ENCODE data around the gene TASP1.

TASP1 gene

DNA sequence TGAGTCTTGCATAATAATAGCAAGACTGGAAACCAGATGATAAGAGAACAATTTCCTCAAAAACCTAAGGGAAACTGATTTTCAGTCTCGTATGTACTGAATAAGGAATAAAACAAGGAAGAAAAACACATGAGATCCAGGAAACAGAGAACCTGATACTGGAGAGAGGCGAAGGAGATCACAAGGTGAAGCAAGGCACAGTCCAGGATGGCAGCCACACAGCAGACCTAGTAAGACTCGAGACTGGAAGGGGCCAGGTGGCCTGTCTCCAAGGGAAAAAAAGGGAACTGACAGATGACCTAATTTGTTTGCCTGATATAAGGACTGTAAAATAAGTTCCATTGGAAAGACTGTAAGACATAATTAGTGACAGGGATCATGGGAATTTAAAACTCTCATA lies 71.1 kb downstream of the TASP1 start:
- no peak for DNase-seq

DNA sequence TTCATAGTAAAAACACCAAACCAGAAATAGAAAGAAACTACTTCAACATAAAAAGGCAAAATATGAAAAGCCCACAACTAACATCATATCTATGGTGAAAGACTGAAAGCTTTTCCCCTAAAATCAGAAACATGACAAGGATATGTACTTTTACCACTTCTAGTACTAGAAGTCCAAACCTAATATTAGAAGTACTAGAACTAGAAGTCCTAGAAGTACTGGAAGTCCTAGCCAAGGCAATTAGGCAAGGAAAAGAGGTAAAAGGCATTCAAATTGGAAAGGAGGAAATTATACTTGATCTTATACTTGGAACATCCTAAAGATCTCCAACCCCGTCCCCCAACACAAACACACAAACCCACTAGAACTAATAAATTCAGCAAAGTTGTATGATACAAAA lies 74.9 kb downstream of the TASP1 start:
- no peak for DNase-seq

DNA sequence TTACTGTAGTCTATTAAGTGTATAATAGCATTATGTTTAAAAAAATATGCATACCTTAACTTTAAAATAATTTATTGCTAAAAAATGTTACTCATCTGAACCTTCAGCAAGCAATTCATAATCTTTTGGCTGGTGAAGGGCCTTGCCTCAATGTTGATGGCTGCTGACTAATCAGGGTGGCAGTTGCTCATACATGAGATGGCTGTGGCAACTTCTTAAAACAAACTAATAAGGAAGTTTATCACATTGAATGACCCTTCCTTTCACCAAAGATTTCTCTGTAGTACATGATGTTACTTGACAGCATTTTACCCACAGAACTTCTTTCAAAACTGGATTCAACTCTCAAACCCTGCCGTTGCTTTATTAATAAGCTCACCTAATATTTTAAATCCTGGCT lies 84.0 kb downstream of the TASP1 start:
- peak; percentile 28 for DNase-seq

DNA sequence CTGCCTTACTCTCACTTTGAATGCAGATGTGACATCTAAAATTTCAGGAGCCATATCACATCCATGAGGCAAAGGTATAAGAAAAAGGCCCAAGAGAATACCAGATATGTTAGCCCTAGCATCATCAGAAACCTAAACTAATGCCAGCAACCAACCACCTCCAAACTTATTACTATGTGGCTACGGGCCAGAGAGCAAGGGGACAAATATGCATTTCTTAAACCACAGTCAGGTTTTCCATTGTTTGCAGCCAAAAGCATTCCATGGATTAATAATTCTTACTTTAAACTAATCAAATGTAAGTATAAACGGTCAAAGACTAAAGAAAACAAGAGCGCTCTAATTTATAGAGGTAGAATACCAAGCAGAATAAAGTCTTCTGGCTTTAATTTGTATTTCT lies 84.7 kb downstream of the TASP1 start:
- DNase-seq, result peak; percentile 38

DNA sequence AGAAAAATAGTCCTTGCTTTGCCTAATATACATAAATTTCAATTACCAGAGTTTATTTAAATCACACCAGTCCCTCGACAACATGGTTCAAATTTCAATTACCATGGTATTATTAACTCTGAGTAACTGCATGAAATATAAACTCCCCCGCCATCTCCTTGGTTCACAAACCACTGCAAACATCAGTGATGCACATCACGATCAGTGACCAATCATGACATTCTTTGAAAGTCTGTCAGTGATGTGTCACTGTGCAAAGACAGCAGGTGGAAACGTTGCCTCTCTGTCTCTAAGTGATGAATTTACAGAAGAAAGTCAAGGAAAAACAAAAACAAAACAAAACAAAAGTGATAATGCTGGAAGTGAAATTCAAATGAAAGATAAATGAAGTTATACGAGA lies 86.7 kb downstream of the TASP1 start:
- DNase-seq, result no peak

DNA sequence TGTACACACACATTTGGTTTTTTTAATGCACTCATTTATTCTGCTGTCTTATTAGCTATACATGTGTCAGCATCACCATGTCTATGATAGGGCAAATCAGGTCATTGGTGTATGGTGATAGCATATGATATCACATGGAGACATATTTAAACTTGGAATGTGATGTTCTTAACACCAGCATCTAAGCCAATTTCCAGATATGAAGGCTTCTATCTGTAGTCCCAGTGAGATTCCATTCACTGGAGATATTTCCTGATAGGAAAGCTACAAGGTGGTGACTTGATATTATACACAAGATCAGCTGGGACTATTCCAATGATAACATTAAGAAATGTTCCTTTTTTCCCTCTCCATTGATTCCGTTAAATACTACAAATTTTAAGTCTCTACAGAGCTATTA lies 89.3 kb downstream of the TASP1 start:
- no peak for DNase-seq

DNA sequence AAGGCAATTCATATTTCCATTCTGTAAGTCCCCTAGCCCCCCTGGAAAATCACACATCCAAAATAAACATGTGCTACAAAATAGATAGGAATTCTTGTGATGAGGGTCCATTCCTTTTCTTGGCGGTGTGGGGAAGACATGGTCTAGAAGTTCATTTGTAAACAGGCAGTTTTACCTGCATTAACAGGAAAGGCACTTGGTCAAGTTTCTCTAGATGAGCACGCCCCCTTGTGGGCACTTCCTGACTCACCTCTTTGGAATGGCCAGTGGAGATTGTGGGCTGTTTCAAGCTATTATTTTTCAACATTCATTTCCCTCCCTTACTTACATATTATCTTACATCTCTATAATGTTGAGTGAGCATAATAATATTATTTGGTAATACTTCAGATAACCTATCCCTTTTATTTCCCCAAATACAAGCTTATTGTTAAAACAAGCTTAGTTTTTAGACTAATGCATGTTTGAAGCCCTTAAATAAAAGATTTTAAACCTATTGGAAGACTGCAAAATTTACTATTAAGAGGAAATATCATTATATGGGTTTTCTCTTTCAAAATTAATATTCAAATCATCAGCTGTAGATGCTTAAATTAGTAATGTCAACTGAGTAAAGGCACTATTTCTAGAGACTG lies 92.1 kb downstream of the TASP1 start:
- peak; percentile 56 for DNase-seq

DNA sequence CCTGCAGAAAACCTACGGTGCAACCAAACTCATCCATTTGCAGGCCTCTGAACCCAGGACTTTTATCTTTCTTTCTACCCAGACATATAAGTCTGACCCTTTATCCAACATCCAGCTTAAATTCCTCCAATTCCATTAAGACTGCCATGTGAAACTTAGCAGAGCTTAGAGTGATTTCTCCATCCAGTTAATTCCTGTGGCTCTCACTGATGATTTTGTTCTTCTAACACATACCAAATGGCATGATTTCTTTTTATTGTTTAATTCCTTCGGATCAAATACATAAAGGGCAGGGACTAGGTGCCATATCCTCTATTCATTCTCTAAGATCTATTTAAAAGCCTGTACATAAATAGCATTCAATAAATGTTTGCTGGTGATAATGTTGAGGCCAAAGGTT lies 92.9 kb downstream of the TASP1 start:
- DNase-seq, result peak; percentile 25

DNA sequence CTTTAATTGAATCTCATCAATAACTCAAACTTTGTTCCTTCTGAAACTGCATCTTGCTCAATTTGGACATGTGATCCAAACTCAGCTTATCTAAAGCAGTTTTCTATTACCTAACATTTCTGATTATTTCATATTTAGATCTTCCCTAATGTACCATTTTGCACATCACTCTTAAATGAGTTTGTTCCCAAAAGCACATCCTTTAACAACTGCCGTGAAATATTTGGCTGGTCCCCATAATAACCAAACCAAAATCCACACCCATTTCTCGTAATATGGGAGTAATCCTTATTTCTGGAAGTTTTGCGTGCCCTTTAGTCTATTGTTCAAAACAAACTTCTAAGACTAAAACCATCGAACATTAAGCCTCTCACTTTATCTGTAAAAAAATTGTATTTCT lies 94.9 kb downstream of the TASP1 start:
- no peak for DNase-seq

DNA sequence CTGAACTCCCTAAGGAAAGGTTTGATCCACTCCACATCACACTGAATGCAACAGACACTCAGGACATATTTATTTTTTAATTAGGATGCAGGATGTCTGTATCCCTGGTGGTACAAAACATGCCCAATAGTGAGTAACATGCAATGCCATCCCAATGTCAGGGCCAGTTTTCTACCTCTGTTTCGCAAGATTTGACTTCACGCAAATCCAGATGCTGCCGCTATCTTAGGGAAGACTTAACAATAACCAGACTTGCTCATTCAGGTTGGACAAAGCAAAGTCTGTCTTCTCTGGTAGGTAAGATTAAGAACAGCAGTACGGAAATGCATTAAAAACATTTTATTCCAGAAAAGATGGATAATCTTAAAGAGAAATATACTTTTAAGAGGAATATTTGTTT lies 103.1 kb downstream of the TASP1 start:
- no peak for DNase-seq

DNA sequence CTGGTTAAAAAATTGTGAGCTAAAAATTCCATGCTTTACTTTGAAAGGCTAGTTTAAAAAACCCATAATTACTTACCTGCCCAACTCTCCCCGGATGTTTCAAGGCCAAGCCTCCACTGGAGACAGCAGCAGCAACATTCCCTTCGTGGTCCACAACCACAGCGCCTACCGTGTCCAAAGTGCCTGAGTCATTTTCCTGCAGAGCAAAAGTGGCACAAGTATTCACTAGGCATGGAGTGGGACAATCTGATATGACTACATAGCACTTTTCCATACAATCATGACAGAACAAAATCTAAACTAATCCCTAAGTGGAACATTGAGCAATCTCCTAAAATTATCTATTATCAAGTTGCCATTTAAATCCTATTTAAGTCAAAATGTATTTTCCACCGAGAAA lies 104.8 kb downstream of the TASP1 start:
- no peak for DNase-seq

DNA sequence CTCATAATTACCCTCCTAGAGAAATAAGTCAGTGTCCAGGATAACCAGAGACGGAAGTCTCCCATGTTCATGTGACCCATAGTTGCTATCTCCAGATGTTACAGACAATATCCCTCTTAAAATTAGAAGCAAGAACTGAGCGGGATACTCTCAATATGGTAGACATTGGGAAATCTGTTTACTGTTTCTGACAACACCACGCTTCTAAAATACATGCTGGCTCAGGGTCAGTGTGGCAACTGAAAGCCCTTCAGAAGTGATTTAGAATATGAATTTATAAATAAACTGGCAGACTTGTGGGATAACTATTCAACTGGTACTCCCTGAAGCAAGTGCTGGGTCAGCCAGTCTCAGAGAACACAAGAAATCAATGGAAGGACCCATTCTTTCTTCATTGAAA lies 108.6 kb downstream of the TASP1 start:
- DNase-seq, result no peak

DNA sequence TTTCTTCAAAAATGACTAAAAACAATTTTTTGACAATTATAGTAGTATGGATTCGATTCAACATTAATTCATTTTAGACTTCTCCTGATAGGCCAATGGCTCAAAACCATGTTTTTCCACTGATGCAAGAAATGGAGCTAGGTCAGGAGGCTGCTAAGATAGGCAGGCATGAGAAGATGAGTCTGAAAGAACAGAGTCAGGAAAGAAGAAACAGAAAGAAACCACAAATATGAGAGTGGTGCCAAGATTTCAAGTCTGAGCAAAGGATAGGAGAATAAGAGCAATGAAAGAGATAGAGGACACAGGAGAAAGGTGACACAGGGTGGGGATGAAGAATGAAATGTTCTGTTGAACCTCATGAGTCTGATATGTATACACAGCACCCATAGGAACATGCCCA lies 112.2 kb downstream of the TASP1 start:
- no peak for DNase-seq

DNA sequence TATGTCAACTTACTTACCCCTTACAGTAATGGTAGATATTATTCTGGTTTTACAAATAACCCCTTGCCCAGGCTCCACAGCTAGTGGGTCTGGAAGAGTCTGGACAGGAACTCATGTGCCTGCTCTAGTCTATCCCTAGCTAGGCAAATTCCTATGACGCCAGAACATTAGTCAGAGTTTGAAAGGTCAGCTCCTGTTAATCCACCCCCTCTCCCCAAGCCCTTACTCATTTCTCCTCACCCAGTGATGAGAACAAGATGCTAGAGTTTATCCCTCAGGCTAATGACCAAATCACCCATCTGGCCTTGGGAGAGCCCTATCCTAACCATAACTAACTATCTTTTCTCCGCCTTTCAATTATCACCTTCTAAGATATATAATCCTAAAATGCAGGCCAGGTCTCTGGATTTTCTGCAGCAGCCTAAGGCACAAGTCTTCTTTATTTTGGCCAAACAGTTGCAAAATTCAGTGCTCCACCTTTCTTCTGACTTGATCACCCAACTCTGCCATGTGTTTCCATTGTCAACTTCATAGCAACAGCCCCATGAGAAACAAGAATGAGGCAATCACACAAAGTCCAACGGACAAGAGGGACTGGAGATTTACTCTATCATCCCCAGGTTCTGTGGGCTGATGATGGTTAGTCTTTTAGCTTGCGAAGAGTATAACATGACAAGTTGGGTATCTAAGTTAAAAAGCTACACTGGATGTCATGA lies 113.3 kb downstream of the TASP1 start:
- DNase-seq, result peak; percentile 90

DNA sequence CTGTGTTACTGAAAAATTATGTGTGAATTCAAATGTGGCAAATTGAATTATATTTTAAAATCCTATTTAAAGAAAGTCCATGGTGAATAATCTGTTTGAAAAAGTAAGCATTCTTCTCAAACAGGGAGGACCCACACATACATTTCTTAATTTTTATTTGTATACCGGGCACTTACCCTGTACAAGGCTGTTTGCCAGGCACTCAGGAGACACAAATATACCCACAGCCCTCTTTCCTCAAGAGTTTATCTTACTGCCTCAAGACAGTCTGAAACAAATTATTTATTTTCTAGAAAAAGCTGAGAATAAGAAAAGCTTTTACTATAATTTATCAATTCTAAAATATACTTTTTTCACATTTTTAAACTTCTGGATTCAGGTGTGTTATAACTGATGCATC lies 114.4 kb downstream of the TASP1 start:
- no peak for DNase-seq

DNA sequence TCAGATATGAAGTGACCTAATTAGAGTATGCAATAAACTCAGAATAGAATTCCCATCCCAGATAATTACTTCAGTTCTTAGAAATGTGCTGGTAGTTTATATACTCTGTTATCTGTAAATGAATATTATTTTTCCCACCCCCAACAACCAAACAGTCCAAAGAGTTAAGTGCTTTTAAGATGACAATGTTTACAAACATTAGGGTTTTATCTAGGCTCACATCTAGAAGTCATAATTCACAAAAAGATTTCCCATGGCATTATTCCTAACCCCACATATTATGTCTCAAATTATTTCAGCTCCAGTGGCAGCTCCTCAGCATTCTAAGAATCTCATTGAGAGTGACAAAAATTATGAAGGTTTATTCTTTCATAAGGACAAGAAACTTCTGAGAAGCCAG lies 120.9 kb downstream of the TASP1 start:
- no peak for DNase-seq

DNA sequence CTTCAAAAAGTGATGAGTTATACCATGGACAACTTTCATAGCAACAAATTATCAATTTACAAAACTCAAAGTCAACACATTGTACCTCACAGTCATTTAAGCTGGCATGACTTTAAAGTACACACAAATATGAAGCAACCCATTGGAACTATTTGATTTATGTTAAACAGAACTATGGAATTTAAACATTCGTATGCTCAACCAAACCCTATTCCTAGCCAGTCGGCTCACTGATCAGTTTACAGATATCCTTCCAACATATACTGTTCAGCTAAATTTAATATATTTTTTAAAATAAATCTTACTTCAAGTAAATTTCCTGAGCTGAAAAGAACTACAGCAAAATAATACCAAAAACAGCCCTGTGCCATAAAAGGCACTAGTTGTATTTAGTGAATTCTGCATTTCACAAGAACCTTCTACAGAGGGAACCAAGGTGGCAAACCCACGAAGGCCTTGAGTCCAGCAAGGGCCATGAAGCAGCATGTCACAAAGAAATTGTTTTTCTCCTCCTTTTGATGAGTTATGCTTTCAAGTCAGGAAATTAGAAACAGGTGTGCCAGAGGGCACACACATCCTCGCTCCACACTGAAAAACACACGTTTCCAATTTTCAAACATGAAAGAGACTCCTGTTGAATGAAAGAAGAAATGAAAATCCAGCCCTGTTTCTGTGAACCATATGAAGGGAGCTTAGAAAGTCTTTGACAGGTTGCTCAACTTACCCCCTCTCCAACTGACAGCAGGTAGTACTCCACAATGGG lies 122.8 kb downstream of the TASP1 start:
- DNase-seq, result peak; percentile 53

DNA sequence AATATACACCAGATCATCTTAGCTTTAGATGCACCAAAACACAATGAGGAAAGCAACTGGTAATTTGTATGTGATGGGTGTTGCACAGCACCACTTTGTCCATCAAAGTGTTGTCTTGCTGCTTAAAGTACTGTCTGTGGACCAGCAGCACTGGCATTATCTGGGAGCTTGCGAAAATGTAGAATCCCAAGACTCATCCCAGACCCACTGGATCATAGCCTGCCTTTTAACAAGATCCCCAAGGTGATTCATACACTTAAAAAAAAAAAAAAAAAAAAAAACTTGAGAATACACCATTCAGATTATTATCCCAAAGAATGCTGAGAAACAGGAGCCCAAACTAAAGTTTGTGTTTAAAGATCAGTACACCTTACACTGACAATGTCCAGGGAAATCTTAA lies 123.4 kb downstream of the TASP1 start:
- DNase-seq, result peak; percentile 18

DNA sequence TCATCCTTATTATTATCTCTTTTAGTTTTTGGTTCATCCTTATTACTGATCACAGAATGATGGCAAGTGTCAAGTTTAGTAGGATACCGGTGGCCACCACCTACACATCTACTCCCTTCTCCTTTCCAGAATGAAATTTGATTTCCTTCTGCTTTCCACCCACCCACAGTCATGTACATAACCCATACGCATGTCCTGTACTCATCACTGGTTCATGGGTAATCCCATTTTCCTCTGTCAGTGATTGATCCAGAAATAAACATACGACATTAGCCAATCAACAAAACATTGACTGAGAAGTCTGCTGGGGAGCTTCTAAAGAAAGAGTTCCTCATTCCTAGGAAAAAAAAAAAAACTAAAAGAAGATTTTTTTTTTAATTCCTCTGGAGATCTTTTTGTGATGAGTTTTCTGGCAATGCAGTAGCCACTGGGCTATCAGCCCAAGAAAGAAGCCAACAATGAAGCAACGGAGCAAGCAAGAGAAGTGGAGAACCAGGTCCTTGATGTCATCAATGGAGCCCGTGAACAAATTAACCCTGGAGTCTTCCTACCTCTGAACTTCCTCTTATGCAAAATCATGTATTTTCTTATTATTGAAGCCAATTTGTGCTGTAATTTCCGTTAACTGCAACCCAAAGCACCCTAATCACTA lies 127.8 kb downstream of the TASP1 start:
- DNase-seq, result no peak

DNA sequence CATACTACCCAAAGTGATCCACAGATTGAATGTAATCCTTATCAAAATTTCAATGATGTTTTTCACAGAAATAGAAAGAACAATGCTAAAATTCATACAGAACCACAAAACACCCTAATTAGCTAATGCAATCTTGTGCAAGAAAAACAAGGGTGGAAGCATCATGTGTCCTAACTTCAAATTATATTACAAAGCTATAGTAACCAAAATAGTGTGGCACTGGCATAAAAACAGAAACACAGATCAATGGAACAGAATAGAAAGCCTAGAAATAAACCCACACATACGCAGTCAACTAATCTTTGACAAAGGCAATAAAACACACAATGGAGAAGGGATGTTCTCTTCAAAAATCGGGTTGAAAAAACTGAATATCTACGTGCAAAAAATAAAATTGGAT lies 131.1 kb downstream of the TASP1 start:
- no peak for DNase-seq

DNA sequence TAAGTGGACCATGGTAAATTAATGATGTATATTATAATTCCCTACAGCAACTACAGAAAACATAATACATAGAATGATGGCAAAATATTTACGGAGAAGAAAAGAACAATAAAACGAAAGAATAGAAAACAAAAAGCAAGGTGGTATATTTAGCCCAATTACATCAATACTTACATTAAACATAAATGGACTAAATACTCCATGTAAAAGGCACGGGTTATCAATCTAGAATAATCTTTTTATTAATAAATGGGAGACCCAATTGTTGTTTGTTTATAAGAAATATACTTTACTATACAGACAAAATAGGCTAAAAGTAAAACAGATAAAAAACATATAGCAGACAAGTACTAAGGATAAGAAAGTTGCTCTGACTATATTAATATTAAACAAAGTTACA lies 137.2 kb downstream of the TASP1 start:
- DNase-seq, result no peak

DNA sequence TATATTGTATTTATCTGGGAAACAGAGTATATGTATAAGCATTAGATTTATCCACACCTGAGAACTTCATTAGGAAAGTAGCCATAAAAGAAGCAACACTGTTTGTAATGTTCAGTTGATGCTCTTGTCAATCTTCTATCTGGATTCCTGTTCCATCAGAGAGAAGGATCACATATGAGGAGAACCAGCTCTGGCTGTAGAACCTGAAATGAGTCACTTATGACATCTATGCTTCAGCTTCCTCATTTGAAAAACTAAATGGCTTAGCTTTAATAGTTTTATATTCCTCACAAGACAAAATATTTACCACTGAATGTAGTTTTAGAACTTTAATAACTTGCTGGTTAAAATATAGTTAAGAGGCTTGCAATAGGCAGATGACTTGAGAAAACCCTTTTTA lies 144.7 kb downstream of the TASP1 start:
- peak; percentile 20 for DNase-seq

DNA sequence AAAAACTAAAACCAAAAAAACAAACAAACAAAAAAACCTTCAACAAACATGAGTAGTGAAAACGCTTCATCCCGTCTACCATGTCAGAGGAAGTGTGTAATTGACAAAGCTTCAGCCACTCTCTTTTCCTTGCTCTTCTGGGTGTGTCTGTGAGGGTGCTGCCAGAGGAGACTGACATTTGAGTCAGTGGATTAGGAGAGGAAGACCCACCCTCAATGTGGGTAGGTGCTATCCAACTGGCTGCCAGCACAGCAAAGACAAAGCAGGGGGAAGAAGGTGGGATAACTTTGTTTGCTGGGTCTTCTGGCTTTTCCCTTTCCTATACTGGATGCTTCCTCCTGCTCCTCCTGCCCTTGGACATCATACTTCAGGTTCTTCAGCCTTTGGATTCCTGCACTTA lies 145.6 kb downstream of the TASP1 start:
- no peak for DNase-seq
